Neuronal stem cell (in vitro differentiated cells): ENCODE measurements around the gene PRDM8.

Experiments
- DNase-seq: peaks from one replicate; pipeline ENCODE4 v3.0.0-alpha.2; 2013; ENCODE audit warnings: low spot score
- H2AFZ ChIP-seq: one replicate; pipeline ENCODE4 v1.6.1; 2013; ENCODE audit warnings: mild to moderate bottlenecking, low read length, inconsistent platforms
- H2AK5ac ChIP-seq: 2 replicates; pipeline ENCODE4 v1.6.1; 2013; ENCODE audit warnings: low read depth, mild to moderate bottlenecking, inconsistent platforms, low read length, moderate library complexity, mixed read lengths
- H2BK120ac ChIP-seq: 2 replicates; pipeline ENCODE4 v1.6.1; 2013; ENCODE audit warnings: low read depth, mild to moderate bottlenecking, inconsistent platforms, low read length, moderate library complexity, mixed read lengths
- H2BK12ac ChIP-seq: one replicate; pipeline ENCODE4 v1.6.1; 2013; ENCODE audit warnings: low read length, inconsistent platforms
- H2BK15ac ChIP-seq: 2 replicates; pipeline ENCODE4 v1.6.1; 2013; ENCODE audit warnings: mild to moderate bottlenecking, low read length, inconsistent platforms, mixed read lengths
- H2BK5ac ChIP-seq: one replicate; pipeline ENCODE4 v1.6.1; 2013; ENCODE audit warnings: inconsistent platforms, mild to moderate bottlenecking, low read length, moderate library complexity
- H3K14ac ChIP-seq: one replicate; pipeline ENCODE4 v1.6.1; 2013; ENCODE audit warnings: low read length, inconsistent platforms
- H3K18ac ChIP-seq: 2 replicates; pipeline ENCODE4 v1.6.1; 2013; ENCODE audit warnings: low read length, inconsistent platforms
- H3K23ac ChIP-seq: 2 replicates; pipeline ENCODE4 v1.6.1; 2013; ENCODE audit warnings: low read depth, mild to moderate bottlenecking, mixed read lengths, low read length, inconsistent platforms; ENCODE audit not compliant: poor library complexity
- H3K27ac ChIP-seq: replicated peaks from 3 replicates; pipeline ENCODE4 v1.5.1; 2013; ENCODE audit warnings: low read length, inconsistent platforms
- H3K27me3 ChIP-seq, 3 experiments: 2 replicates each; pipeline ENCODE4 v1.6.1; 2013; ENCODE audit warnings: low read length in 3 of 3, mild to moderate bottlenecking in 2 of 3, inconsistent platforms in 1 of 3, low read depth in 1 of 3, mixed read lengths in 1 of 3, moderate library complexity in 1 of 3; ENCODE audit not compliant: control insufficient read depth in 3 of 3, insufficient read depth in 3 of 3
- H3K36me3 ChIP-seq, 2 donors: replicated peaks in 1 of 2; 2 replicates each; pipeline ENCODE4 v1.6.1; 2013; ENCODE audit warnings: low read length in 2 of 2; ENCODE audit not compliant: control insufficient read depth in 2 of 2, insufficient read depth in 2 of 2
- H3K4ac ChIP-seq: 2 replicates; pipeline ENCODE4 v1.6.1; 2013; ENCODE audit warnings: inconsistent platforms, mild to moderate bottlenecking, low read length, moderate library complexity
- H3K4me1 ChIP-seq, 2 donors: 1 replicate in 1 of 2; 2 replicates in 1 of 2; pipeline ENCODE4 v1.6.1; 2013; ENCODE audit warnings: low read length in 2 of 2, low read depth in 1 of 2; ENCODE audit not compliant: control insufficient read depth in 2 of 2, insufficient read depth in 1 of 2
- H3K4me2 ChIP-seq: one replicate; pipeline ENCODE4 v1.6.1; 2013; ENCODE audit warnings: mild to moderate bottlenecking, low read length, inconsistent platforms; ENCODE audit not compliant: insufficient read depth, poor library complexity, severe bottlenecking
- H3K4me3 ChIP-seq, 2 donors: 2 replicates each; pipeline ENCODE4 v1.5.1; 2013; ENCODE audit warnings: low read length in 2 of 2, mild to moderate bottlenecking in 2 of 2, inconsistent platforms in 1 of 2, moderate library complexity in 1 of 2
- H3K79me1 ChIP-seq: one replicate; pipeline ENCODE4 v1.6.1; 2013; ENCODE audit warnings: low read depth, mild to moderate bottlenecking, inconsistent platforms, low read length, moderate library complexity
- H3K9ac ChIP-seq: one replicate; pipeline ENCODE4 v1.6.1; 2013; ENCODE audit warnings: mild to moderate bottlenecking, low read depth, low read length, inconsistent platforms; ENCODE audit not compliant: poor library complexity
- H3K9me3 ChIP-seq, 2 donors: replicated peaks in 1 of 2; 2 replicates each; pipeline versions ENCODE3 to v1.6.1; 2013; ENCODE audit warnings: low read length in 2 of 2, mild to moderate bottlenecking in 2 of 2, inconsistent platforms in 1 of 2, low read depth in 1 of 2, mixed read lengths in 1 of 2, moderate library complexity in 1 of 2; ENCODE audit not compliant: control insufficient read depth in 2 of 2, insufficient read depth in 1 of 2
- H4K8ac ChIP-seq: one replicate; pipeline ENCODE4 v1.6.1; 2013; ENCODE audit warnings: low read depth, mild to moderate bottlenecking, inconsistent platforms, low read length, moderate library complexity
- H4K91ac ChIP-seq: one replicate; pipeline ENCODE4 v1.6.1; 2013; ENCODE audit warnings: low read length, low read depth, mild to moderate bottlenecking, inconsistent platforms; ENCODE audit not compliant: poor library complexity
- WGBS, 2 donors: extraction: QIAGEN DNeasy Blood & Tissue Kit; methylation state at CpG; one replicate each; pipeline ENCODE4 v1.1.7; 2013; ENCODE audit warnings: missing lambda C conversion rate in 2 of 2, mixed read lengths in 1 of 2; ENCODE audit not compliant: insufficient read length in 2 of 2, insufficient replicate concordance in 1 of 2; ENCODE audit errors: extremely low coverage in 2 of 2; 5-methylcytosine and 5-hydroxymethylcytosine counted together

Gene PRDM8

DNA sequence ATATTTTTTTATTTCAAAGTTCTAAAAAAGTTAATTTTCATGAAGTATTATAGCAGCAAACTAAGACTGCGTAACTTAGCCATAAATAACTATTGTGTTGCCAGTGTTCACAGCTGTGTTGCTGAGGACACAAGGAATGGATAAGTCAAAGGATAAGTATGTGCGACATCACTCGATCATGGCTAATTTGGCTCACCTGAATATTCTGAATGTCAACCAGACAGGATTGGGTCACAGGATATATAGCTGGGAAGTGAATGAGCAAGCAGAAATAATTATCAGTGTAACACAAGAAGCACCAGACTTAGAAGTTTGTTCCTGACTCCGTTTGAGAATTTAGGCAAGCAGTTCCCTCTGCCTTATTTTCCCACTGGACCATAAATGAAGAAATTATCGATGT is 33.9 kb downstream of the PRDM8 start:
- H2AFZ ChIP-seq: no peak overlapping the region
- no peak overlapping the region for H4K91ac ChIP-seq
- no peak overlapping the region for H3K9ac ChIP-seq
- no peak for DNase-seq
- H3K36me3 ChIP-seq: no peaks in the 10 kb centered on the region
- no peaks in the 10 kb centered on the region for H3K79me1 ChIP-seq
- H2BK5ac ChIP-seq: no peak overlapping the region
- H2BK12ac ChIP-seq: no peak overlapping the region
- no peak overlapping the region for H2BK120ac ChIP-seq
- H3K14ac ChIP-seq: no peak overlapping the region
- no peak overlapping the region for H2BK15ac ChIP-seq
- H3K27ac ChIP-seq: no peak overlapping the region
- H3K4me3 ChIP-seq: no peak overlapping the region
- peaks cover 0 to 2% (median 0%) of the 10 kb centered on the region in 3 experiments for H3K27me3 ChIP-seq
- no peak overlapping the region for H3K18ac ChIP-seq
- no peak overlapping the region for H2AK5ac ChIP-seq
- no peak overlapping the region for H4K8ac ChIP-seq
- no peaks in the 10 kb centered on the region for H3K9me3 ChIP-seq
- no CpG with 5 or more reads among the region's 5 CpGs for WGBS, 2 donors
- no peak overlapping the region for H3K4me2 ChIP-seq
- no peak overlapping the region for H3K4ac ChIP-seq
- no peaks in the 10 kb centered on the region for H3K4me1 ChIP-seq
- no peak overlapping the region for H3K23ac ChIP-seq

DNA sequence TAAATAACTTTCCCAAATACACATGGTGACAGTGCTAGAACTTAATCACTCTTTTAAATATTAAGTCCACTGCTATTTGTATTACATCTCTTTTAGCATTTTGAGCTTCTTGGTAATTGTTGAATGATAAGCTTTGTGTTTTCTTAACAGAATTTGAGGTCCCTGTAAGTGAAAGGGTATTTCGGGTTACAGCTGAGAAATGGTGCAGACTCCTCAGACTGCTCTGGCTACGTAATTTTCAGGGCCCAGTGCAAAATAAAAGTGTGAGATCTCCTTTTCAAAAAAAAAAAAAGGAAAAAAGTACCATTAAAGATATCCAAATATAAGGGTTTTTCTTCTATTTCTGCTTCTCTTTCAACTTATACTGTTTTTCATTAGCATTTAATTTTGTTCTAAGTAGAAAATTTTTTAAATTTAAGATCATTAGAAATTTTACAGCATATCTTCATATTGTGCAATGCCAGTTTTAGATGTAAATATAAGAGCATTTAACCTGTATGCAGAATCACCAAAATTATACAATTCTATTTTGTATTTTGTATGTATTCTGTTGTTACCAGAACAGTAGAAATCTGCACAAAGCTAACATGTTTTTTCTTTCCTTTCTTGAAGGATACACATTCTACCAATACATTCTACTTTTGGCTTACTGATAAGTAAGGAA is 35.5 kb downstream of the PRDM8 start:
- Histone ChIP-seq H2BK15ac (no peak overlapping the region), H3K18ac (no peak overlapping the region), H3K4ac (no peak overlapping the region), H4K91ac (no peak overlapping the region), H3K27ac (no peak overlapping the region), H2BK12ac (no peak overlapping the region), H3K4me3 (no peak overlapping the region), H2AFZ (no peak overlapping the region), H3K9me3 (no peaks in the 10 kb centered on the region), H3K79me1 (no peaks in the 10 kb centered on the region), H2BK5ac (no peak overlapping the region), H3K4me2 (no peak overlapping the region), H3K14ac (no peak overlapping the region), H3K9ac (no peak overlapping the region), H4K8ac (no peak overlapping the region), H3K4me1 (no peaks in the 10 kb centered on the region), H2BK120ac (no peak overlapping the region), H3K36me3 (no peaks in the 10 kb centered on the region), H3K27me3 (peaks cover 0 to 2% (median 0%) of the 10 kb centered on the region in 3 experiments), H3K23ac (no peak overlapping the region), H2AK5ac (no peak overlapping the region)
- WGBS, 2 donors: no CpG with 5 or more reads among the region's 2 CpGs
- no peak for DNase-seq

DNA sequence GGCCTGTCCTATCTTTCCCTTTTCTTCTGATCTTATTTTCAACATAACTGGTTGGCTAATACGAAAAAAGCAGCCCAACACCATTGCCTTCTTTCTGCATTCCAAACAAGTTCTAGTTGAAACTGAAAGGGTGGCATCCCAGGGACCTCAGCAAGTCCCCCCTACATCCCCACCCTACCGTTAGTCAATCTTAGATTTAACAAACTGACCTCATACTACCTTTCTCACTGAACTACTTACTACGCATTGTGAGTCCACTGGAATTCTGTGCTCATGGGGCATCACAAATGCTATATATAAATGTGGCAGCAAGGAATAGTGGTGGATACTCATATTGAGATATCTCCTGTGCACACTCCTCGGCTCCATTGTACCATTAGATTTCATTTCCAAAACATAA is 36.1 kb downstream of the PRDM8 start:
- H3K79me1 ChIP-seq: no peaks in the 10 kb centered on the region
- WGBS, 2 donors: no CpG with 5 or more reads among the region's 4 CpGs
- no peak overlapping the region for H3K27ac ChIP-seq
- no peak overlapping the region for H2AK5ac ChIP-seq
- H3K23ac ChIP-seq: no peak overlapping the region
- H3K4ac ChIP-seq: no peak overlapping the region
- H3K36me3 ChIP-seq: no peaks in the 10 kb centered on the region
- no peak overlapping the region for H3K4me3 ChIP-seq
- H3K14ac ChIP-seq: no peak overlapping the region
- H2BK15ac ChIP-seq: no peak overlapping the region
- no peaks in the 10 kb centered on the region for H3K4me1 ChIP-seq
- no peaks in the 10 kb centered on the region for H3K9me3 ChIP-seq
- no peak overlapping the region for H3K9ac ChIP-seq
- H2AFZ ChIP-seq: no peak overlapping the region
- no peak overlapping the region for H2BK12ac ChIP-seq
- H3K27me3 ChIP-seq: peaks cover 0 to 2% (median 0%) of the 10 kb centered on the region in 3 experiments
- no peak overlapping the region for H4K91ac ChIP-seq
- no peak overlapping the region for H3K4me2 ChIP-seq
- no peak overlapping the region for H2BK120ac ChIP-seq
- H2BK5ac ChIP-seq: no peak overlapping the region
- no peak overlapping the region for H4K8ac ChIP-seq
- DNase-seq: no peak
- H3K18ac ChIP-seq: no peak overlapping the region

DNA sequence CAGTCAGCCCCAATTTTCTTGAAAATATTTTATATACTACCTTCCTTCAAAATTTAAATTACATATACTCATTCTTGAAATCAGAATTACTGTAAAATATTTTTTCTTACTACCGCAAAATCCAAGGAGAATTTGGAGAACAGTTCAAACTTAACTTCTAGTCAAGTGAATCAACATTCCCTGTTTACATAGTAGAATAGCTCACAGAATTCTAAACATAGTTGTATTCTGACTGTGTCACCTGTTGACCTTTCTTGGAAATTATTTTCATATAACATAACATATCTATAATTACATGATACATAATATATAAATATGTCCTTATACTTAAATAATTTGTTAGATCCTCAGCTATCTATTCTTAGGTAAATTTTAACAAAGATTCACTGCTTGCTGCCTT is 38.1 kb downstream of the PRDM8 start:
- no peak for DNase-seq
- H2BK12ac ChIP-seq: no peak overlapping the region
- no peaks in the 10 kb centered on the region for H3K4me1 ChIP-seq
- no peak overlapping the region for H3K4ac ChIP-seq
- H2BK5ac ChIP-seq: no peak overlapping the region
- no peak overlapping the region for H3K9ac ChIP-seq
- no peak overlapping the region for H3K23ac ChIP-seq
- H2BK15ac ChIP-seq: no peak overlapping the region
- H3K18ac ChIP-seq: no peak overlapping the region
- no peak overlapping the region for H2AFZ ChIP-seq
- H3K27ac ChIP-seq: no peak overlapping the region
- H4K91ac ChIP-seq: no peak overlapping the region
- peaks cover 0 to 2% (median 0%) of the 10 kb centered on the region in 3 experiments for H3K27me3 ChIP-seq
- H3K4me3 ChIP-seq: no peak overlapping the region
- H2BK120ac ChIP-seq: no peak overlapping the region
- H3K79me1 ChIP-seq: no peaks in the 10 kb centered on the region
- H3K14ac ChIP-seq: no peak overlapping the region
- H3K9me3 ChIP-seq: no peaks in the 10 kb centered on the region
- H4K8ac ChIP-seq: no peak overlapping the region
- no peak overlapping the region for H3K4me2 ChIP-seq
- no peaks in the 10 kb centered on the region for H3K36me3 ChIP-seq
- no CpG with 5 or more reads among the region's 1 CpG for WGBS, 2 donors
- no peak overlapping the region for H2AK5ac ChIP-seq
